MM.1S (cell line): ENCODE results near the gene ATRN.

Experiments used
- CTCF ChIP-seq: fragments of 300-600 bp; sonication (generic); IDR thresholded peaks from 2 replicates; pipeline ENCODE4 v1.5.1; 2016; ENCODE audit warnings: antibody characterized with exemption, low read length, mixed read lengths
- EZH2 ChIP-seq: fragments of 300-600 bp; sonication (generic); optimal IDR thresholded peaks from 2 replicates; pipeline ENCODE3; 2017; ENCODE audit warnings: low read depth, mild to moderate bottlenecking, antibody characterized with exemption, low read length, mixed read lengths
- EZH2phosphoT487 ChIP-seq: fragments of 300-600 bp; sonication (generic); IDR thresholded peaks from 2 replicates; pipeline ENCODE4 v1.6.1; 2018; ENCODE audit warnings: antibody characterized with exemption, low read length

DNA sequence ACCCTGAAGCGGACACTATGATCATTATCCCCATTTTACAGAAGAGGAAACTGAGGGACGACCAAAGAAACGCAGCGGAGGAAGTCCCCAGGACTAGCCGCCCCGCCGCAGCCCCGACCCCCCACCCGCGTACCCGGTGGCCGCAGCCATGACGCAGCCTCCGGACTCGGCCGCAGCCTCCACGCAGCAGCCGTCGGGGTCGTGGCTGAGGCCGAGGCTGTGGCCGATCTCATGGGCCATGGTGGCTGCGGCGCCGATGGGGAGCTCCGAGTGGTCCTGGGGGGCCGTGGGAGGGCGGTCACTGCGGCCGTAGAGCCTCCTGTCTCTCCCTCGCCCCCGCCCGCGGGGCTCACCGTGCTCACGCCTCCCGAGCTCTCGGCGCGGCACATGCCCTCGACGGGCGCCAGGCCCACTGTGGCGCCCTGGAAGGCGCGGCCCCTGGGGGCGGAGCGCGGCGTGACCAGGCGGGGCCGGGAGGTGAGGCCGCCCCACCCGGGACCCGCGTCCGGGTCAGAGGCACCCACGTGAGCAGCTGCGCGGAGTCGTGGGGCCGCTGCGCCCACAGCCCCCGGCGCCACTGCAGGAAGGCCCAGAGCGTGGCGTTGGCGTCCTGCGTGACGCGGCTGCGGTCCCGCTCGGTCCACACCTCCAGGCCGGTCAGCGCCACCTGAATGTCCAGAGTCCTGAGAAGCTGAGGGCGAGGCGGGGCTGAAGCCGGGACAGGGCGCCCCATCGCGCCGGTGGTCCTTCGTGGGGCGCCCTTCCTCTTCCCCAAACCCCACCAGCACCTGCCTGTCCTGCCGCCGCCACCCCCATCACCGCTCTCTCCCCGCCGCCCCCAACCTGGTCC is 202.6 kb downstream of the ATRN start:
- TF ChIP-seq CTCF (no peak), EZH2 (no peak), EZH2phosphoT487 (no peak)
